GM21423 (cell line): ENCODE results near the gene CUEDC1.

ENCODE experiments used
- ATAC-seq: cut with Tn5 transposase; IDR thresholded peaks from one replicate; pipeline ENCODE4 v1.9.1; 2021; ENCODE audit warnings: mild to moderate bottlenecking, moderate library complexity; ENCODE audit not compliant: unreplicated experiment

CUEDC1 gene

DNA sequence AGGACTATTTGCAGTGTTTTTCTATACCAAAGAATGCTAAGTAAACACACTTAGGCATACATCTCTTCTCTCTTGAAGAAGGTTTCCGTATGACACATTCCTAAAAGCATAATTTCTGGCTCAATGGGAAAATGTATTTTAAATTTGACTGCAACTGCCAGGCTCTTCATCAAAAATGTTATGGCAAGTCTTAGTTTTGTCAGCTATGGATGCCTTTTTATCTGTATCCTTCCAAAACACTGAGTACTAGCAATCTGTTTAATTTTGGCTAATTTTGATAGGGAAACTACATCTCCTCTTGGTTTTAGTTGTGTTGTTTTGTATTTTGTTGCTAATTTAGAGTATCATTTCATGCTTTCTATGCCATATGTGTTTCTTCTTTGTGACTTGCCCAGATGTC, 140.8 kb downstream of the CUEDC1 start:
- no peak for ATAC-seq

DNA sequence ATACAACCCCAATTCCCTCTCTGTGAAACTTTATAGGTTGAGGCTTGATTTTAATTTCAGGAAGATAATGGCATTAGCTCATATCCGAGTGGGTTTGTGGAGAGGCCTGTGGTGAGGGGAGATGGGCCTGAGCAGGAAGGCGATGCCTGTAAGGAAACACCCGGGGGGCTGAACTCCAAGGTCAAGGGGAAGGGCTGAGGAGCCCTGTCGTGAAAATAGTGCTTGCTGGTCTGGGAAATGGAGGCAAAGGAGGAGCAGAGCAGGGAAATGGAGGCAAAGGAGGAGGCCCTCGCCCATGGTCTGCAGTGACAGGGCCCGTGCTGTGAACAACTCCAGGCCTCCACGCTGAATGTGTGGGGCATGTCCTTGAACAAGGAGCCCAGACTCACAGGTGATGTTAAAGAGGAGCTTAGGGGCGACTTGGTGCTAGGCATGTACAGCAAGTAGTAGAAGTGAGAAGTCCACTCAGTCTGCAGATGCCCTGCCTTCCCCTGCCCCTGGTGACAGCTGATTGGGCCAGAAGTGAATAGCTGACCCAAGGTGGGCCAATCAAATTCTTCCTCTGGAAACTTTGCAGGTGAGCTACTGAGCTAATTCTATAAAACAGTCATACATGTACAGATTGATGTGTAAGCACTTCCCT, 143.5 kb downstream of the CUEDC1 start:
- no peak for ATAC-seq
